ENCODE results near the gene ANKRD37.

The ANKRD37 gene

GRCh38 chr4:185416955-185417354 lies 20.3 kb downstream of the ANKRD37 start:
- no peak for DNase-seq (ENCODE audit: low read depth, low spot score)

GRCh38 chr4:185421366-185422124 lies 24.9 kb downstream of the ANKRD37 start:
- DNase-seq (ENCODE audit: low read depth, low spot score), result no peak

- DNase-seq (ENCODE audit: low read depth, low spot score), result no peak
Measured at GRCh38 chr4:185424905-185425646, 28.4 kb downstream of the ANKRD37 start.

GRCh38 chr4:185425647-185426352 lies 29.2 kb downstream of the ANKRD37 start, which contains the start of gene UFSP2:
Gene UFSP2, minus strand, starts transcription at chr4:185425964. Its CDS starts 96 bp downstream, at chr4:185425868.
- peak; percentile 87 for DNase-seq (ENCODE audit: low read depth, low spot score)

GRCh38 chr4:185426960-185427688 lies 30.5 kb downstream of the ANKRD37 start:
- no peak for DNase-seq (ENCODE audit: low read depth, low spot score)

- no peak for DNase-seq (ENCODE audit: low read depth, low spot score)
Measured at GRCh38 chr4:185429660-185430059, 33.0 kb downstream of the ANKRD37 start.

GRCh38 chr4:185435466-185435865 lies 38.8 kb downstream of the ANKRD37 start:
- DNase-seq (ENCODE audit: low read depth, low spot score), result no peak

GRCh38 chr4:185437809-185438208 lies 41.2 kb downstream of the ANKRD37 start:
- DNase-seq (ENCODE audit: low read depth, low spot score), result no peak

GRCh38 chr4:185441479-185441878 lies 44.8 kb downstream of the ANKRD37 start:
- DNase-seq (ENCODE audit: low read depth, low spot score), result no peak

GRCh38 chr4:185445209-185445608 lies 48.6 kb downstream of the ANKRD37 start:
- no peak for DNase-seq (ENCODE audit: low read depth, low spot score)

Data from brain pericyte (primary cell).